H1 (cell line): ENCODE results near the gene AZGP1. TPM values are rescaled to one million over a fixed set of nuclear protein-coding genes. Genes with fewer than 3 reads are reported as not detected.

ENCODE experiments used
- ASH2L ChIP-seq: fragments of 200-600, 300-600 bp; sonication (generic); IDR thresholded peaks from one replicate; pipeline ENCODE4 v1.7.1; 2017; ENCODE audit warnings: low read length
- ATF2 ChIP-seq: IDR thresholded peaks from 2 replicates; pipeline ENCODE4 v1.6.1; 2012; ENCODE audit warnings: low read length, inconsistent platforms
- CHD1 ChIP-seq: IDR thresholded peaks from 2 replicates; pipeline ENCODE4 v1.6.1; 2012; ENCODE audit warnings: low read depth, low read length, improper control_type of control experiment
- E2F6 ChIP-seq: IDR thresholded peaks from 2 replicates; pipeline ENCODE4 v1.6.1; 2012; ENCODE audit warnings: inconsistent platforms
- EP300 ChIP-seq, 2 experiments: IDR thresholded peaks; 1 replicate in 1 of 2; 2 replicates in 1 of 2; pipeline ENCODE4 v1.6.1; 2011 to 2012; ENCODE audit warnings: low read depth in 2 of 2, low read length in 2 of 2, mild to moderate bottlenecking in 2 of 2, borderline replicate concordance in 1 of 2, inconsistent platforms in 1 of 2, moderate library complexity in 1 of 2
- POU5F1 ChIP-seq: IDR thresholded peaks from 2 replicates; pipeline ENCODE4 v1.6.1; 2011; ENCODE audit warnings: low read depth, mild to moderate bottlenecking, low read length, moderate library complexity
- SUZ12 ChIP-seq: fragments of 200-600 bp; sonication (generic); IDR thresholded peaks from 2 replicates; pipeline ENCODE4 v1.6.1; 2012; ENCODE audit warnings: mild to moderate bottlenecking, inconsistent platforms, low read length, moderate library complexity, mixed read lengths
- polyA plus RNA-seq, 7 experiments: library from polyadenylated mRNA; depleted of rRNA in 3 of 7; stranded (reverse) in 5 of 7; unstranded in 2 of 7; fragments of >200 nt in 5 of 7; fragments of 200-250 nt in 2 of 7; gene quantifications; 1 replicate in 5 of 7; 2 replicates in 1 of 7; 4 replicates in 1 of 7; pipeline versions ENCODE4 v1.2.1 to v1.2.3, GENCODE V29; 2011 to 2013; ENCODE audit warnings: missing spikeins in 2 of 7, mixed read lengths in 2 of 7
- total RNA-seq: library from RNA; stranded (reverse); fragmentation: NEBNext Ultra II Directional; extraction: Animal tissue kit (Norgen Biotek cat#: 25700); gene quantifications from 2 replicates; pipeline ENCODE4 v1.2.1, GENCODE V29; 2021

Gene AZGP1
- total and polyA plus RNA-seq, 2 of the 8 experiments (the other 6 are each of a cell fraction or from before 2014, with no cell fraction given), result 0.52 to 0.68 TPM

GRCh38 chr7:99943641-99944496 is 32.0 kb downstream of the AZGP1 start (continued):
- TF ChIP-seq SUZ12 (no peak), ATF2 (peak; percentile 63; the same call in 1 of the 2 replicates), POU5F1 (peak; percentile 91; the same call in 1 of the 2 replicates), EP300 (IDR thresholded peaks at IDR 0.05; ENCODE audit: borderline replicate concordance in 1 of 2, low read depth in 2 of 2, low read length in 2 of 2) (peak in 1 of 2 experiments; percentile 90; a peak in 1 of 3 replicates), E2F6 (peak; percentile 76), ASH2L (peak; percentile 78), CHD1 (no peak)
